H1 (cell line): ENCODE data around the gene GNS. TPM values are rescaled to one million over a fixed set of nuclear protein-coding genes. Genes with fewer than 3 reads are reported as not detected.

ENCODE experiments used
- CTCF ChIA-PET: fragments of 300-600 bp; sonication (Branson Sonifier 250); formaldehyde crosslinking; loops from one replicate; lab custom pipeline; 2021; ENCODE audit not compliant: partially characterized antibody; lab: Charles Lee
- POLR2A ChIA-PET: fragments of 300-600 bp; sonication (Branson Sonifier 250); formaldehyde crosslinking; loops from one replicate; lab custom pipeline; 2021; ENCODE audit warnings: inconsistent platforms; ENCODE audit not compliant: partially characterized antibody; lab: Charles Lee
- DNase-seq, 2 experiments: peaks; one replicate each; pipeline versions ENCODE4 v3.0.0 to v3.0.0-alpha.2; 2010 to 2022; ENCODE audit warnings: low spot score in 2 of 2, low read depth in 1 of 2, mixed read lengths in 1 of 2
- FAIRE-seq: peaks from 2 replicates; lab custom pipeline; 2011; peaks lifted over from hg19 to GRCh38; lab: Jason Lieb, UNC
- H2AFZ ChIP-seq: 2 replicates; pipeline ENCODE4 v1.8.1; 2012; ENCODE audit warnings: low read length, inconsistent platforms
- H2AK5ac ChIP-seq: 2 replicates; pipeline ENCODE4 v1.6.1; 2013; ENCODE audit warnings: low read depth, low read length
- H2BK120ac ChIP-seq: replicated peaks from 2 replicates; pipeline ENCODE3; 2013; ENCODE audit warnings: low read depth, low read length, inconsistent platforms
- H2BK12ac ChIP-seq: 2 replicates; pipeline ENCODE4 v1.6.1; 2013; ENCODE audit warnings: low read depth, low read length
- H2BK15ac ChIP-seq: 2 replicates; pipeline ENCODE4 v1.6.1; 2013; ENCODE audit warnings: low read length
- H2BK20ac ChIP-seq: 2 replicates; pipeline ENCODE4 v1.6.1; 2013; ENCODE audit warnings: low read length
- H2BK5ac ChIP-seq: 2 replicates; pipeline ENCODE4 v1.6.1; 2013; ENCODE audit warnings: low read depth, low read length
- H3K14ac ChIP-seq: 2 replicates; pipeline ENCODE4 v1.6.1; 2013; ENCODE audit warnings: inconsistent platforms; ENCODE audit not compliant: insufficient read length
- H3K18ac ChIP-seq: 2 replicates; pipeline ENCODE4 v1.6.1; 2013; ENCODE audit warnings: low read length; ENCODE audit errors: extremely low read depth
- H3K23ac ChIP-seq: 2 replicates; pipeline ENCODE4 v1.6.1; 2013; ENCODE audit warnings: inconsistent platforms; ENCODE audit not compliant: insufficient read length
- H3K23me2 ChIP-seq: 2 replicates; pipeline ENCODE4 v1.6.1; 2013; ENCODE audit warnings: low read depth, low read length
- H3K27ac ChIP-seq: 2 replicates; pipeline ENCODE4 v1.6.1; 2011; ENCODE audit warnings: low read depth, low read length, inconsistent platforms
- H3K27me3 ChIP-seq, 4 experiments: replicated peaks in 1 of 4; 1 replicate in 1 of 4; 2 replicates in 3 of 4; pipeline versions ENCODE4 v1.6.1 to v1.8.1; 2011 to 2013; ENCODE audit warnings: low read length in 3 of 4, mild to moderate bottlenecking in 3 of 4, inconsistent platforms in 2 of 4, mixed read lengths in 2 of 4, moderate library complexity in 1 of 4; ENCODE audit not compliant: control insufficient read depth in 3 of 4, insufficient read depth in 3 of 4; ENCODE audit errors: extremely low read depth in 1 of 4
- H3K36me3 ChIP-seq, 4 experiments: 2 replicates each; pipeline versions ENCODE4 v1.6.1 to v1.8.1; 2011 to 2013; ENCODE audit warnings: mild to moderate bottlenecking in 4 of 4, low read length in 3 of 4, moderate library complexity in 2 of 4, control low read depth in 1 of 4, inconsistent platforms in 1 of 4; ENCODE audit not compliant: insufficient read depth in 4 of 4, control insufficient read depth in 2 of 4
- H3K4ac ChIP-seq: replicated peaks from 2 replicates; pipeline ENCODE3; 2013; ENCODE audit warnings: low read length, low read depth, mixed read lengths, inconsistent platforms; ENCODE audit not compliant: insufficient read length
- H3K4me1 ChIP-seq, 4 experiments: replicated peaks in 1 of 4; 1 replicate in 1 of 4; 2 replicates in 3 of 4; pipeline versions ENCODE4 v1.6.1 to v1.8.1; 2011 to 2013; ENCODE audit warnings: low read length in 3 of 4, inconsistent platforms in 2 of 4, mixed read lengths in 1 of 4; ENCODE audit not compliant: insufficient read depth in 4 of 4, control insufficient read depth in 3 of 4
- H3K4me2 ChIP-seq, 2 experiments: 2 replicates each; pipeline versions ENCODE4 v1.6.1 to v1.8.1; 2011 to 2013; ENCODE audit warnings: low read depth in 2 of 2, low read length in 2 of 2, control low read depth in 1 of 2, inconsistent platforms in 1 of 2, mild to moderate bottlenecking in 1 of 2; ENCODE audit not compliant: insufficient read depth in 1 of 2
- H3K4me3 ChIP-seq, 4 experiments: fragments of 200-600, 300-600 bp in 1 of 4; sonication (generic), shearing (Covaris generic), sonication (Bioruptor Twin) in 1 of 4; 2 replicates each; pipeline versions ENCODE4 v1.5.1 to v1.8.1; 2011 to 2016; ENCODE audit warnings: low read length in 4 of 4, low read depth in 3 of 4, control low read depth in 2 of 4, inconsistent platforms in 2 of 4, mild to moderate bottlenecking in 2 of 4, mixed read lengths in 1 of 4, moderate library complexity in 1 of 4; ENCODE audit not compliant: insufficient read depth in 2 of 4; ENCODE audit errors: extremely low read depth in 1 of 4
- H3K56ac ChIP-seq: replicated peaks from 2 replicates; pipeline ENCODE3; 2013; ENCODE audit warnings: low read depth, mild to moderate bottlenecking, mixed read lengths, low read length, inconsistent platforms; ENCODE audit not compliant: insufficient read length
- H3K79me1 ChIP-seq: 2 replicates; pipeline ENCODE4 v1.6.1; 2013; ENCODE audit warnings: low read depth, low read length, control low read depth
- H3K79me2 ChIP-seq, 2 experiments: 2 replicates each; pipeline versions ENCODE4 v1.6.1 to v1.8.1; 2012 to 2013; ENCODE audit warnings: low read length in 2 of 2, mild to moderate bottlenecking in 2 of 2, inconsistent platforms in 1 of 2; ENCODE audit not compliant: insufficient read depth in 2 of 2, control insufficient read depth in 1 of 2
- H3K9ac ChIP-seq, 4 experiments: replicated peaks in 1 of 4; 1 replicate in 1 of 4; 2 replicates in 3 of 4; pipeline versions ENCODE4 v1.6.1 to v1.8.1; 2011 to 2013; ENCODE audit warnings: low read depth in 3 of 4, low read length in 3 of 4, control low read depth in 2 of 4, mild to moderate bottlenecking in 2 of 4, moderate library complexity in 2 of 4, inconsistent platforms in 1 of 4; ENCODE audit errors: extremely low read depth in 1 of 4
- H3K9me3 ChIP-seq, 2 experiments: 2 replicates each; pipeline versions ENCODE4 v1.6.1 to v1.8.1; 2012 to 2013; ENCODE audit warnings: mild to moderate bottlenecking in 2 of 2, moderate library complexity in 2 of 2, control low read depth in 1 of 2, inconsistent platforms in 1 of 2, low read depth in 1 of 2, low read length in 1 of 2, mixed read lengths in 1 of 2; ENCODE audit not compliant: insufficient read depth in 2 of 2
- H4K20me1 ChIP-seq, 2 experiments: replicated peaks in 1 of 2; 2 replicates each; pipeline versions ENCODE3 to v1.8.1; 2011 to 2013; ENCODE audit warnings: inconsistent platforms in 2 of 2, low read length in 2 of 2, mild to moderate bottlenecking in 1 of 2; ENCODE audit not compliant: insufficient read depth in 2 of 2, control insufficient read depth in 1 of 2
- H4K5ac ChIP-seq: 2 replicates; pipeline ENCODE4 v1.6.1; 2013; ENCODE audit warnings: low read length, low read depth, mixed read lengths, inconsistent platforms; ENCODE audit not compliant: insufficient read length
- H4K8ac ChIP-seq: 2 replicates; pipeline ENCODE4 v1.8.0; 2013; ENCODE audit warnings: mild to moderate bottlenecking, moderate library complexity, low read length, inconsistent platforms; ENCODE audit not compliant: insufficient read depth; ENCODE audit errors: extremely low read depth
- H4K91ac ChIP-seq: replicated peaks from 2 replicates; pipeline ENCODE3; 2013; ENCODE audit warnings: low read length, mixed read lengths, inconsistent platforms; ENCODE audit not compliant: insufficient read length
- ASH2L ChIP-seq: fragments of 200-600, 300-600 bp; sonication (generic); IDR thresholded peaks from one replicate; pipeline ENCODE4 v1.7.1; 2017; ENCODE audit warnings: low read length
- E2F6 ChIP-seq: IDR thresholded peaks from 2 replicates; pipeline ENCODE4 v1.6.1; 2012; ENCODE audit warnings: inconsistent platforms
- EP300 ChIP-seq, 2 experiments: IDR thresholded peaks; 1 replicate in 1 of 2; 2 replicates in 1 of 2; pipeline ENCODE4 v1.6.1; 2011 to 2012; ENCODE audit warnings: low read depth in 2 of 2, low read length in 2 of 2, mild to moderate bottlenecking in 2 of 2, borderline replicate concordance in 1 of 2, inconsistent platforms in 1 of 2, moderate library complexity in 1 of 2
- HDAC6 ChIP-seq: IDR thresholded peaks from one replicate; pipeline ENCODE4 v1.7.1; 2012; ENCODE audit warnings: low read depth, mild to moderate bottlenecking, inconsistent platforms, low read length, moderate library complexity
- JUND ChIP-seq: IDR thresholded peaks from 2 replicates; pipeline ENCODE4 v1.6.1; 2011; ENCODE audit warnings: mild to moderate bottlenecking, improper control_type of control experiment, low read length
- KDM1A ChIP-seq: fragments of 200-600, 300-600 bp; sonication (generic); IDR thresholded peaks from 2 replicates; pipeline ENCODE4 v1.7.1; 2016; ENCODE audit warnings: mild to moderate bottlenecking, low read length, borderline replicate concordance
- PHF8 ChIP-seq: fragments of 200-600 bp; sonication (generic); conservative IDR thresholded peaks from 2 replicates; pipeline ENCODE4 v1.7.1; 2012; ENCODE audit warnings: low read depth, mild to moderate bottlenecking, inconsistent platforms, low read length, moderate library complexity
- SIX5 ChIP-seq: IDR thresholded peaks from 2 replicates; pipeline ENCODE4 v1.6.1; 2011; ENCODE audit warnings: mild to moderate bottlenecking, low read depth, low read length
- TBP ChIP-seq: IDR thresholded peaks from 2 replicates; pipeline ENCODE4 v1.6.1; 2011; ENCODE audit warnings: low read depth, low read length, improper control_type of control experiment
- ZNF274 ChIP-seq: IDR thresholded peaks from 2 replicates; pipeline ENCODE4 v1.7.0; 2012; ENCODE audit warnings: low read length, borderline replicate concordance; ENCODE audit errors: extremely low read depth
- WGBS, 2 experiments: shearing (Covaris generic) in 1 of 2; methylation state at CpG; one replicate each; pipeline versions ENCODE4 v1.1.6 to v1.1.7; 2013 to 2015; ENCODE audit warnings: low lambda C conversion rate in 2 of 2, mixed read lengths in 2 of 2, inconsistent platforms in 1 of 2, low coverage in 1 of 2, missing lambda C conversion rate in 1 of 2; ENCODE audit not compliant: insufficient replicate concordance in 2 of 2, insufficient coverage in 1 of 2, insufficient read length in 1 of 2; ENCODE audit errors: extremely low coverage in 1 of 2, missing lambda C conversion rate in 1 of 2; 5-methylcytosine and 5-hydroxymethylcytosine counted together
- polyA plus RNA-seq, 7 experiments: library from polyadenylated mRNA; depleted of rRNA in 3 of 7; stranded (reverse) in 5 of 7; unstranded in 2 of 7; fragments of >200 nt in 5 of 7; fragments of 200-250 nt in 2 of 7; gene quantifications; 1 replicate in 5 of 7; 2 replicates in 1 of 7; 4 replicates in 1 of 7; pipeline versions ENCODE4 v1.2.1 to v1.2.3, GENCODE V29; 2011 to 2013; ENCODE audit warnings: missing spikeins in 2 of 7, mixed read lengths in 2 of 7
- total RNA-seq: library from RNA; stranded (reverse); fragmentation: NEBNext Ultra II Directional; extraction: Animal tissue kit (Norgen Biotek cat#: 25700); gene quantifications from 2 replicates; pipeline ENCODE4 v1.2.1, GENCODE V29; 2021
- TF ChIP-seq, protein P1 (sequence below), 3 experiments: IDR thresholded peaks; 1 replicate in 2 of 3; 2 replicates in 1 of 3; pipeline versions ENCODE4 v1.5.1 to v1.6.1; 2011; ENCODE audit warnings: low read length in 3 of 3, mild to moderate bottlenecking in 3 of 3, inconsistent platforms in 2 of 3, low read depth in 1 of 3, moderate library complexity in 1 of 3; ENCODE audit not compliant: insufficient read depth in 1 of 3; ENCODE audit errors: control extremely low read depth in 1 of 3

The GNS gene
- total and polyA plus RNA-seq, 2 of the 8 experiments (the other 6 are each of a cell fraction or from before 2014, with no cell fraction given) = 16.0 to 28.5 TPM

- Histone ChIP-seq H3K9ac (no peak overlapping the region), H2BK12ac (no peak overlapping the region), H3K9me3 (no peaks in the 10 kb centered on the region), H3K23ac (no peak overlapping the region), H3K56ac (no peak overlapping the region), H3K18ac (no peak overlapping the region), H4K91ac (no peak overlapping the region), H3K27me3 (no peaks in the 10 kb centered on the region), H3K14ac (no peak overlapping the region), H3K4me2 (no peak overlapping the region), H3K27ac (no peak overlapping the region), H4K8ac (no peak overlapping the region), H3K4me3 (no peak overlapping the region), H2AFZ (no peak overlapping the region), H2BK120ac (no peak overlapping the region), H2BK20ac (no peak overlapping the region), H3K79me2 (no peaks in the 10 kb centered on the region), H4K20me1 (peaks cover 2% of the 10 kb centered on the region in 2 experiments), H4K5ac (no peak overlapping the region), H2BK15ac (no peak overlapping the region), H3K4ac (no peak overlapping the region), H3K4me1 (no peaks in the 10 kb centered on the region), H3K79me1 (no peaks in the 10 kb centered on the region), H3K36me3 (peaks cover 2 to 42% (median 12%) of the 10 kb centered on the region in 4 experiments), H3K23me2 (no peaks in the 10 kb centered on the region), H2AK5ac (no peak overlapping the region), H2BK5ac (no peak overlapping the region)
- ChIA-PET CTCF (no interaction called here), POLR2A (no interaction called here)
- WGBS, 2 experiments = 91% methylated on average over 4 of the region's 4 CpGs; no CpG with 5 or more reads in 1 of the 2 experiments
- no peak for FAIRE-seq
- no peak for DNase-seq
- no peak for TF ChIP-seq E2F6
- no peak for TF ChIP-seq PHF8
- TF ChIP-seq KDM1A = no peak
- TF ChIP-seq, protein P1, sequence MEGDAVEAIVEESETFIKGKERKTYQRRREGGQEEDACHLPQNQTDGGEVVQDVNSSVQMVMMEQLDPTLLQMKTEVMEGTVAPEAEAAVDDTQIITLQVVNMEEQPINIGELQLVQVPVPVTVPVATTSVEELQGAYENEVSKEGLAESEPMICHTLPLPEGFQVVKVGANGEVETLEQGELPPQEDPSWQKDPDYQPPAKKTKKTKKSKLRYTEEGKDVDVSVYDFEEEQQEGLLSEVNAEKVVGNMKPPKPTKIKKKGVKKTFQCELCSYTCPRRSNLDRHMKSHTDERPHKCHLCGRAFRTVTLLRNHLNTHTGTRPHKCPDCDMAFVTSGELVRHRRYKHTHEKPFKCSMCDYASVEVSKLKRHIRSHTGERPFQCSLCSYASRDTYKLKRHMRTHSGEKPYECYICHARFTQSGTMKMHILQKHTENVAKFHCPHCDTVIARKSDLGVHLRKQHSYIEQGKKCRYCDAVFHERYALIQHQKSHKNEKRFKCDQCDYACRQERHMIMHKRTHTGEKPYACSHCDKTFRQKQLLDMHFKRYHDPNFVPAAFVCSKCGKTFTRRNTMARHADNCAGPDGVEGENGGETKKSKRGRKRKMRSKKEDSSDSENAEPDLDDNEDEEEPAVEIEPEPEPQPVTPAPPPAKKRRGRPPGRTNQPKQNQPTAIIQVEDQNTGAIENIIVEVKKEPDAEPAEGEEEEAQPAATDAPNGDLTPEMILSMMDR (IDR thresholded peaks at IDR 0.05; ENCODE audit: control extremely low read depth in 1 of 3, insufficient read depth in 1 of 3, low read depth in 1 of 3, low read length in 3 of 3) = no peak
- no peak for TF ChIP-seq ASH2L
- no peak for TF ChIP-seq TBP
- no peak for TF ChIP-seq HDAC6
- no peak for TF ChIP-seq JUND
- no peak for TF ChIP-seq SIX5
- no peak for TF ChIP-seq ZNF274
- no peak for TF ChIP-seq EP300 (IDR thresholded peaks at IDR 0.05; ENCODE audit: borderline replicate concordance in 1 of 2, low read depth in 2 of 2, low read length in 2 of 2)
Observed at GRCh38 chr12:64733857-64734256, 25.3 kb downstream of the GNS start.
